Measurements from ENCODE around the gene LBHD1. TPM values are rescaled to one million over a fixed set of nuclear protein-coding genes. Genes with fewer than 3 reads are reported as not detected.

Gene LBHD1
- total RNA-seq = 1.0 TPM

DNA sequence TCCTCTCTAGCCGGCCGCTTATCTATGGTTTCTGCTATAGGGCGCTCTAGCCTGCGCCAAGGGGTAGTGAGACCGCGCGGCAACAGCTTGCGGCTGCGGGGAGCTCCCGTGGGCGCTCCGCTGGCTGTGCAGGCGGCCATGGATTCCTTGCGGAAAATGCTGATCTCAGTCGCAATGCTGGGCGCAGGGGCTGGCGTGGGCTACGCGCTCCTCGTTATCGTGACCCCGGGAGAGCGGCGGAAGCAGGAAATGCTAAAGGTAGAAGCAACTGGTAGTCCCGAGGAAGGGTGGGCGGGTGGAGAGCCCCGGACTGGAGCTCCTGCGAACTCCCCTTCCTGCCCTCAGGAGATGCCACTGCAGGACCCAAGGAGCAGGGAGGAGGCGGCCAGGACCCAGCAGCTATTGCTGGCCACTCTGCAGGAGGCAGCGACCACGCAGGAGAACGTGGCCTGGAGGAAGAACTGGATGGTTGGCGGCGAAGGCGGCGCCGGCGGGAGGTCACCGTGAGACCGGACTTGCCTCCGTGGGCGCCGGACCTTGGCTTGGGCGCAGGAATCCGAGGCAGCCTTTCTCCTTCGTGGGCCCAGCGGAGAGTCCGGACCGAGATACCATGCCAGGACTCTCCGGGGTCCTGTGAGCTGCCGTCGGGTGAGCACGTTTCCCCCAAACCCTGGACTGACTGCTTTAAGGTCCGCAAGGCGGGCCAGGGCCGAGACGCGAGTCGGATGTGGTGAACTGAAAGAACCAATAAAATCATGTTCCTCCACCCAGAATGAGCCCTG is at the start of gene LBHD1, which contains the start of gene UQCC3:
Gene LBHD1, minus strand, starts transcription at position 660 of the 782 bp plus-strand sequence. CDS start 2,236 bp downstream, outside the sequence.
Gene UQCC3, plus strand, starts transcription at position 66 of the 782 bp plus-strand sequence. Its CDS starts 73 bp downstream, at position 139.
- peaks cover 37 to 49% (median 48%) of the 10 kb centered on the region in 3 donors for H3K4me1 ChIP-seq (ENCODE audit: control insufficient read depth in 3 of 3, insufficient read depth in 3 of 3, low read length in 3 of 3)

DNA sequence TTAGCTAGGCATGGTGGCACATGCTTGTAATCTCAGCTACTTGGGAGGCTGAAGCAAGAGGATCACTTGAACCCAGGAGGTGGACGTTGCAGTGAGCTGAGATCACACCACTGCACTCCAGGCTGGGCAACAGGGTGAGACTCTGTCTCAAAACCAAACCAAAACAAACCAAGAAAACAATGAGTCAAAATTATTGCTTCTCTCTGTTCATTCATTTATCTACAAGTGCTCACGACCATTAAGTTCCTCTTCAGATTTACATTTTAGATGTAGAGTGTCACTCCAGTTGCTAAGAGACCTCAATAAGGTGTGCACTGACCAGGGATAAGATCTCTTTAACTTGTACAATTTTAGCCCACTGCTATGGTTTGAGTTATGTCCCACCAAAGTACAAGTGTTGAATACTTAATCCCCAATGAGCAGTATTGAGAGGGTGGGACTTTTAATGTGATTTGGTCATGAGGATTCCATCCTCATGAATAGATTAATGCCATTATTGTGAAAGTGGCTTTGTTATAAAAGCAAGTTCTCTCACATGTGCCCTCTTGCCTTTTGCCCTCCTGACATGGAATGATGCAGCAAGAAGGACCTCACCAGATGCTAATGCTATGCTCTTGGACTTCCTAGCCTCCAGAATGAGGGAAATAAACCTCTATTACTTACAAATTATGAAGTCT is 47.4 kb upstream of the LBHD1 start:
- no peaks in the 10 kb centered on the region for H3K9me3 ChIP-seq (ENCODE audit: control insufficient read depth in 3 of 3, low read length in 3 of 3)
- no peak overlapping the region for H3K4me3 ChIP-seq (ENCODE audit: low read length in 3 of 3)
- peaks cover 63 to 85% (median 83%) of the 10 kb centered on the region in 3 donors for H3K36me3 ChIP-seq (ENCODE audit: control insufficient read depth in 3 of 3, insufficient read depth in 3 of 3, low read length in 3 of 3)
- H3K4me1 ChIP-seq (ENCODE audit: control insufficient read depth in 3 of 3, insufficient read depth in 3 of 3, low read length in 3 of 3) = peaks cover 8 to 11% (median 10%) of the 10 kb centered on the region in 3 donors
- H3K9ac ChIP-seq (ENCODE audit: low read depth in 1 of 3, low read length in 3 of 3) = no peak overlapping the region
- H3K27me3 ChIP-seq (ENCODE audit: control insufficient read depth in 3 of 3, insufficient read depth in 3 of 3, low read length in 3 of 3) = no peaks in the 10 kb centered on the region
- no peak overlapping the region for H3K27ac ChIP-seq (ENCODE audit: low read depth, low read length)

More for the DNA sequence above, at the start of gene LBHD1, which contains the start of gene UQCC3:
- Histone ChIP-seq H3K27ac (ENCODE audit: low read depth, low read length) (peak within 1 kb of the TSS; percentile 86), H3K4me3 (ENCODE audit: low read length in 3 of 3) (peak within 1 kb of the TSS; percentile 92 to 97 (median 95)), H3K9ac (ENCODE audit: low read depth in 1 of 3, low read length in 3 of 3) (peak within 1 kb of the TSS; percentile 82 to 97 (median 96)), H3K9me3 (ENCODE audit: control insufficient read depth in 3 of 3, low read length in 3 of 3) (no peaks in the 10 kb centered on the region), H3K27me3 (ENCODE audit: control insufficient read depth in 3 of 3, insufficient read depth in 3 of 3, low read length in 3 of 3) (no peaks in the 10 kb centered on the region), H3K36me3 (ENCODE audit: control insufficient read depth in 3 of 3, insufficient read depth in 3 of 3, low read length in 3 of 3) (peaks cover 11 to 27% (median 20%) of the 10 kb centered on the region in 3 donors)

DNA sequence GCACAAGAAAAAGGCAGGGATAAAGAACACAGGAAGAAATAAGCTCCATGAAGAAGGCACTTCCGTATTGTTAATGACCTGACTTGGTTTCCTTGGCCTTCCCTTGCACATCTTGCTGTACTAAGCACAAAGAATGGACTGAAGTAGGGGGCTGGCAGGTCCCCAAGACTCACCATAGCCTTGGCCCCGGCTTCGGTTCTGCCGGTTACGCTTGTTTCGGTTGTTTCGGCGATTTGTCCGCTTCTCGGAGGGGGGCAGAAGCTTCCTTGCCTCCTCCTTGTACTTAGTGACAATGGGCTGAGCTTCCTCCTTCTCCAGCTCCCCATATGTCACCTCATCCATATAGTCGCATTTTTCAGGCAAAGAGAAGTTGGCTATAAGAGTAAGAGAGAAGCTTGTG is 44.7 kb upstream of the LBHD1 start:
- Histone ChIP-seq H3K4me1 (ENCODE audit: control insufficient read depth in 3 of 3, insufficient read depth in 3 of 3, low read length in 3 of 3) (peaks cover 0 to 5% (median 3%) of the 10 kb centered on the region in 3 donors), H3K4me3 (ENCODE audit: low read length in 3 of 3) (no peak overlapping the region), H3K27me3 (ENCODE audit: control insufficient read depth in 3 of 3, insufficient read depth in 3 of 3, low read length in 3 of 3) (no peaks in the 10 kb centered on the region), H3K9ac (ENCODE audit: low read depth in 1 of 3, low read length in 3 of 3) (peak overlapping the region in 1 of 3 donors; percentile 38), H3K36me3 (ENCODE audit: control insufficient read depth in 3 of 3, insufficient read depth in 3 of 3, low read length in 3 of 3) (peaks cover 58 to 87% (median 82%) of the 10 kb centered on the region in 3 donors), H3K9me3 (ENCODE audit: control insufficient read depth in 3 of 3, low read length in 3 of 3) (no peaks in the 10 kb centered on the region), H3K27ac (ENCODE audit: low read depth, low read length) (no peak overlapping the region)

DNA sequence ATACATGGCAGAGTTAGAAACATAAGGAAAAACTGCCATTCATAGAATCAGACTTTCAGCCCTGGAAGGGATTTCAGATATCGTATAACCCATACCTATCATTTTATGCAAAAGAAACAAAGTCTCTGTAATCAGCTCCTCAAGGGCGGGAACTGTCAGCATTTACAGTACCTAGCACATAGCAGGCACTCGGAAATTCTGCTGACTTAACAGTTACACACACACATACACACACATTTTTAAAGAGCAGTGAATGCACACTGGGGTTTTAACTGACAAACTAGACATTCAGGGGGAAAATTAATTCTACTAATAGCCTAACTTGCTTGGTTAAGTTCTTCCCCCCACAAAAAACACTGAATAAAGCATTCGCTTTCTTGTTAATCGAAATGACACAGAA is 44.1 kb upstream of the LBHD1 start:
- no peak overlapping the region for H3K4me3 ChIP-seq (ENCODE audit: low read length in 3 of 3)
- peaks cover 0 to 5% (median 3%) of the 10 kb centered on the region in 3 donors for H3K4me1 ChIP-seq (ENCODE audit: control insufficient read depth in 3 of 3, insufficient read depth in 3 of 3, low read length in 3 of 3)
- H3K36me3 ChIP-seq (ENCODE audit: control insufficient read depth in 3 of 3, insufficient read depth in 3 of 3, low read length in 3 of 3) = peaks cover 52 to 81% (median 80%) of the 10 kb centered on the region in 3 donors
- H3K27ac ChIP-seq (ENCODE audit: low read depth, low read length) = no peak overlapping the region
- no peaks in the 10 kb centered on the region for H3K9me3 ChIP-seq (ENCODE audit: control insufficient read depth in 3 of 3, low read length in 3 of 3)
- no peaks in the 10 kb centered on the region for H3K27me3 ChIP-seq (ENCODE audit: control insufficient read depth in 3 of 3, insufficient read depth in 3 of 3, low read length in 3 of 3)
- no peak overlapping the region for H3K9ac ChIP-seq (ENCODE audit: low read depth in 1 of 3, low read length in 3 of 3)

GRCh38 chr11:62715150-62716130 is 43.4 kb upstream of the LBHD1 start:
- H3K9me3 ChIP-seq (ENCODE audit: control insufficient read depth in 3 of 3, low read length in 3 of 3) = no peaks in the 10 kb centered on the region
- H3K36me3 ChIP-seq (ENCODE audit: control insufficient read depth in 3 of 3, insufficient read depth in 3 of 3, low read length in 3 of 3) = peaks cover 50 to 77% (median 75%) of the 10 kb centered on the region in 3 donors
- no peak overlapping the region for H3K27ac ChIP-seq (ENCODE audit: low read depth, low read length)
- H3K4me1 ChIP-seq (ENCODE audit: control insufficient read depth in 3 of 3, insufficient read depth in 3 of 3, low read length in 3 of 3) = peaks cover 4 to 8% (median 6%) of the 10 kb centered on the region in 3 donors
- no peaks in the 10 kb centered on the region for H3K27me3 ChIP-seq (ENCODE audit: control insufficient read depth in 3 of 3, insufficient read depth in 3 of 3, low read length in 3 of 3)
- H3K4me3 ChIP-seq (ENCODE audit: low read length in 3 of 3) = no peak overlapping the region
- no peak overlapping the region for H3K9ac ChIP-seq (ENCODE audit: low read depth in 1 of 3, low read length in 3 of 3)

- Histone ChIP-seq H3K27ac (ENCODE audit: low read depth, low read length) (peak overlapping the region; percentile 23), H3K9me3 (ENCODE audit: control insufficient read depth in 3 of 3, low read length in 3 of 3) (no peaks in the 10 kb centered on the region), H3K27me3 (ENCODE audit: control insufficient read depth in 3 of 3, insufficient read depth in 3 of 3, low read length in 3 of 3) (no peaks in the 10 kb centered on the region), H3K36me3 (ENCODE audit: control insufficient read depth in 3 of 3, insufficient read depth in 3 of 3, low read length in 3 of 3) (peaks cover 40 to 59% (median 56%) of the 10 kb centered on the region in 3 donors), H3K9ac (ENCODE audit: low read depth in 1 of 3, low read length in 3 of 3) (peak overlapping the region in 1 of 3 donors; percentile 28), H3K4me1 (ENCODE audit: control insufficient read depth in 3 of 3, insufficient read depth in 3 of 3, low read length in 3 of 3) (peaks cover 19 to 22% (median 22%) of the 10 kb centered on the region in 3 donors), H3K4me3 (ENCODE audit: low read length in 3 of 3) (no peak overlapping the region)
Observed at GRCh38 chr11:62713343-62713742, 41.3 kb upstream of the LBHD1 start.

DNA sequence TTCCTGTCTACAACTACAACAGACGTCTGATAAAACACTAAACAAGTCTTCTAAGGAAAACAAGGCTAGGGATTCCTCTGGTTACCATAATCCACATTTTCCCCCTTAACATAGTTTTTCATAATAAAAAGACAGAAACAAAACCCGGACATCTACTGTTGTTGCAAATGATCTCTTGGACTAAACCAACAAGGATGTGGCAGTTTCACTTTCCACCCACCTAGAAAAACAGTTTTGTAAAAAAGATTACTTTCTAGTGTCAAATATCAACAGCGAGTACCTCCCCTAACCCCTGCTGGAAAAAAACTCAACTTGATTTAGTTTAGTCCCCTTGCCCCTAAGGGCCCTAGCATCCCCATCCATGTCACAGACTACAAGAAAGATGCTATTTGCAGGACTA is 40.8 kb upstream of the LBHD1 start:
- Histone ChIP-seq H3K27ac (ENCODE audit: low read depth, low read length) (peak overlapping the region; percentile 23), H3K9ac (ENCODE audit: low read depth in 1 of 3, low read length in 3 of 3) (no peak overlapping the region), H3K36me3 (ENCODE audit: control insufficient read depth in 3 of 3, insufficient read depth in 3 of 3, low read length in 3 of 3) (peaks cover 38 to 57% (median 54%) of the 10 kb centered on the region in 3 donors), H3K9me3 (ENCODE audit: control insufficient read depth in 3 of 3, low read length in 3 of 3) (no peaks in the 10 kb centered on the region), H3K4me1 (ENCODE audit: control insufficient read depth in 3 of 3, insufficient read depth in 3 of 3, low read length in 3 of 3) (peaks cover 21 to 27% (median 27%) of the 10 kb centered on the region in 3 donors), H3K27me3 (ENCODE audit: control insufficient read depth in 3 of 3, insufficient read depth in 3 of 3, low read length in 3 of 3) (no peaks in the 10 kb centered on the region), H3K4me3 (ENCODE audit: low read length in 3 of 3) (no peak overlapping the region)

- Histone ChIP-seq H3K9ac (ENCODE audit: low read depth in 1 of 3, low read length in 3 of 3) (no peak overlapping the region), H3K27ac (ENCODE audit: low read depth, low read length) (no peak overlapping the region), H3K4me3 (ENCODE audit: low read length in 3 of 3) (no peak overlapping the region), H3K36me3 (ENCODE audit: control insufficient read depth in 3 of 3, insufficient read depth in 3 of 3, low read length in 3 of 3) (peaks cover 34 to 51% (median 49%) of the 10 kb centered on the region in 3 donors), H3K9me3 (ENCODE audit: control insufficient read depth in 3 of 3, low read length in 3 of 3) (no peaks in the 10 kb centered on the region), H3K27me3 (ENCODE audit: control insufficient read depth in 3 of 3, insufficient read depth in 3 of 3, low read length in 3 of 3) (no peaks in the 10 kb centered on the region), H3K4me1 (ENCODE audit: control insufficient read depth in 3 of 3, insufficient read depth in 3 of 3, low read length in 3 of 3) (peaks cover 21 to 31% (median 30%) of the 10 kb centered on the region in 3 donors)
Observed at GRCh38 chr11:62712276-62712812, 40.3 kb upstream of the LBHD1 start.

DNA sequence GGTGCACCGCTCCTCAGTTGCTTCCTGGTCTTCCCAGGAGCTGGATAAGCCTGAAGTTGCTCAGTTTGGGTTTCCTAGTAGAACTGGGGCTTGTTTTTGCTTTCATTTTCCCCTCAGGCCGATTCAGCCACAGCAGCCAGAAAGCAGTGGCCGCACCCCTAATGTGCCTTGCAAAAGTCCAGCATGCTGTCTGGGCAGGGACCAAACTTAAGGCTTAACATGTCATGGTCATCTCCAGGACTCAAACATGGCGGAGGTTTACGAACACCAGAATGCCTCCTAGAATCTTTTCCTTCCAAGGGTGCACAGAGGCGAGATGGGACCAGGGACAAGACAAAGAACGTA is 37.9 kb upstream of the LBHD1 start:
- Histone ChIP-seq H3K9ac (ENCODE audit: low read depth in 1 of 3, low read length in 3 of 3) (peak overlapping the region; percentile 81 to 99 (median 99)), H3K4me1 (ENCODE audit: control insufficient read depth in 3 of 3, insufficient read depth in 3 of 3, low read length in 3 of 3) (peaks cover 40 to 51% (median 49%) of the 10 kb centered on the region in 3 donors), H3K27ac (ENCODE audit: low read depth, low read length) (peak overlapping the region; percentile 88), H3K9me3 (ENCODE audit: control insufficient read depth in 3 of 3, low read length in 3 of 3) (no peaks in the 10 kb centered on the region), H3K27me3 (ENCODE audit: control insufficient read depth in 3 of 3, insufficient read depth in 3 of 3, low read length in 3 of 3) (no peaks in the 10 kb centered on the region), H3K4me3 (ENCODE audit: low read length in 3 of 3) (peak overlapping the region; percentile 88 to 97 (median 93)), H3K36me3 (ENCODE audit: control insufficient read depth in 3 of 3, insufficient read depth in 3 of 3, low read length in 3 of 3) (peaks cover 15 to 29% (median 28%) of the 10 kb centered on the region in 3 donors)
